ENCODE data around the gene TPH2. TPM values are rescaled to one million over a fixed set of nuclear protein-coding genes. Genes with fewer than 3 reads are reported as not detected.

The TPH2 gene
- total RNA-seq, 2 donors from 2014 or later: not detected

- no peaks in the 10 kb centered on the region for H3K36me3 Mint-ChIP-seq
Measured at GRCh38 chr12:72063073-72063472, 124.4 kb downstream of the TPH2 start.

GRCh38 chr12:72071030-72071429 lies 132.4 kb downstream of the TPH2 start:
- Mint-ChIP-seq H3K9me3 (peaks cover 5 to 12% of the 10 kb centered on the region in 2 donors), H3K36me3 (peaks cover 0 to 8% of the 10 kb centered on the region in 2 donors), H3K27ac (no peak overlapping the region)
- ATAC-seq: no peak
- DNase-seq (ENCODE audit: low spot score in 2 of 2): no peak

More at GRCh38 chr12:72063073-72063472, 124.4 kb downstream of the TPH2 start:
- no peak for DNase-seq (ENCODE audit: low spot score in 2 of 2)
- Mint-ChIP-seq H3K9me3 (no peaks in the 10 kb centered on the region), H3K27ac (no peak overlapping the region)
- no peak for ATAC-seq

GRCh38 chr12:72072592-72073212 lies 134.1 kb downstream of the TPH2 start:
- ATAC-seq (no peak), DNase-seq (ENCODE audit: low spot score in 2 of 2) (no peak)
- Mint-ChIP-seq H3K36me3 (peaks cover 0 to 8% of the 10 kb centered on the region in 2 donors), H3K27ac (no peak overlapping the region), H3K9me3 (peaks cover 5 to 12% of the 10 kb centered on the region in 2 donors)

DNA sequence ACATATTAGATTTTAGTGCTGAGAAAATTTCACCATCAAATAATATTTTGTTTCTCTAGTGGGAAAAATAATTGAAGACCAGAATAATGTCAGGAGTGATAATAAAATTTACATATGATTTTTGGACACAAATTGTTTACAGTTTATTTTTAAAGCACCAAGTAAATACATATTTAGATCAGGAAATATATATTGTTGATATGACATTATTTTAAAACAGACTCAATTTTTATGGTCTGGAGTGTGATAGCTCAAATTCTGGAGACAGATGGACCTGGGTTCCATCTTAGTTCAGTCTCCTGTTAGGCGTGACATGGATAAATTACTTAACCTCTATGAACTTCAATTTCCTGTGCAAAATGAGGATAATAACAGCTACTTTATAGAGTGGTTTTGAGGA lies 135.4 kb downstream of the TPH2 start:
- H3K9me3 Mint-ChIP-seq: peaks cover 5 to 12% of the 10 kb centered on the region in 2 donors
- no peak for DNase-seq (ENCODE audit: low spot score in 2 of 2)
- peaks cover 0 to 8% of the 10 kb centered on the region in 2 donors for H3K36me3 Mint-ChIP-seq
- no peak for ATAC-seq
- H3K27ac Mint-ChIP-seq: no peak overlapping the region

DNA sequence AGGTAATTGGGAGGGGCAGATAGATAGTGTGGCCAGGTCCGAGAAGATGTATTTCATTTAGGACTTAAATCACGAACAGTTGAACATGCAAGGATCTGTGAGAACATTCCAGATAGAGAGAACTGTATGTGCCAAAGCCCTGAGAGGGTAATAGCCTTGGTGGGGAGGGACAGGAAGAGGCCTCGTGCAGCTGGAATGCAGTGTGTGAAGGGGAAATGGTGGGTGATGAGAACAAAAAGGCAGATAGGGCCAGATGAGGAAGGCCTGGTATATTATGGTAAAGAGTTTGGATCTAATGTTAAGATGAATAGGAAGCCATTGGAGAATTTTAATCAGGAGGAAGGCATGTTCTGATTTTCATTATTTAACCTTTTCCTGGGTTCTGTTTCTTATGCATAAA lies 136.3 kb downstream of the TPH2 start:
- ATAC-seq (no peak), DNase-seq (ENCODE audit: low spot score in 2 of 2) (no peak)
- peaks cover 0 to 8% of the 10 kb centered on the region in 2 donors for H3K36me3 Mint-ChIP-seq
- H3K27ac Mint-ChIP-seq: no peak overlapping the region
- peaks cover 5 to 15% of the 10 kb centered on the region in 2 donors for H3K9me3 Mint-ChIP-seq

DNA sequence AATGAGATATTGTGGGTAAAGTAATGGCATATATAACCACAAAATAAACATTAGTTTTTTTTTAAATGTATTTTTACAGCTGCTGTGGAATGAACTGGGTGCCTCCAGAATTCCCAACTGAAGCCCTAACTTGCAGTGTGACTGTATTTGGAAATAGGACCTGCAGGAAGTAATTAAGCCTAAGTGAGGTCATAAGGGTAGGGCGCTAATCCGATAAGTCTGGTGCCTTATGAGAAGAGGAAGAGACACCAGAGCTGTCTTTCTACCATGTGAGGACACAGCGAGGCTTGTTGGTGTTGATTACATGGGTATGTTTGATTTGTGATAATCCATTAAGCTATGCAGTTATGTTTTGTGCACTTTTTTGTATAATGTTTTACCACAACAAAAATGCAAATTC lies 136.8 kb downstream of the TPH2 start:
- ATAC-seq: no peak
- Mint-ChIP-seq H3K36me3 (peaks cover 0 to 8% of the 10 kb centered on the region in 2 donors), H3K27ac (no peak overlapping the region), H3K9me3 (peaks cover 5 to 15% of the 10 kb centered on the region in 2 donors)
- no peak for DNase-seq (ENCODE audit: low spot score in 2 of 2)

- H3K9me3 Mint-ChIP-seq: peaks cover 5 to 15% of the 10 kb centered on the region in 2 donors
- ATAC-seq (no peak), DNase-seq (ENCODE audit: low spot score in 2 of 2) (no peak)
- H3K27ac Mint-ChIP-seq: no peak overlapping the region
- H3K36me3 Mint-ChIP-seq: peaks cover 0 to 8% of the 10 kb centered on the region in 2 donors
Measured at GRCh38 chr12:72075891-72076557, 137.4 kb downstream of the TPH2 start.

DNA sequence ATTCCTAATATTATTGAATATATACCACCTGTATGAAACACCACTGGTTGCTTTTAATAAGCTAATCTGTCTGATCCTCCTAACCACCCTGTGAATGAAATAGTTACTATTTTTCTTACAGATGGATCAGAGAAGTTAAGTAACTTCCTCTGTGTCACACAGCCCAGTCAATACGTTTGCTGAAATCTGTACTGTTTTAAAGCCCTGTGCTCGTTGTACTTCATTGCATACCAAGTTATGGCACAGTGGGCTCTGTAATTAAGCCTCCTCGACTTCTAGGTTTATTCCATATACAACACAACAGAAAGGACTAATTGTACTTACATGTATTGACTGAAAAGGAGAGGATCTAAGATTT lies 137.9 kb downstream of the TPH2 start:
- H3K27ac Mint-ChIP-seq: no peak overlapping the region
- DNase-seq (ENCODE audit: low spot score in 2 of 2) (no peak), ATAC-seq (no peak)
- H3K9me3 Mint-ChIP-seq: peaks cover 3 to 11% of the 10 kb centered on the region in 2 donors
- H3K36me3 Mint-ChIP-seq: peaks cover 0 to 4% of the 10 kb centered on the region in 2 donors

GRCh38 chr12:72077111-72077820 lies 138.6 kb downstream of the TPH2 start:
- H3K27ac Mint-ChIP-seq: no peak overlapping the region
- ATAC-seq (no peak), DNase-seq (ENCODE audit: low spot score in 2 of 2) (no peak)
- no peaks in the 10 kb centered on the region for H3K36me3 Mint-ChIP-seq
- H3K9me3 Mint-ChIP-seq: peaks cover 0 to 6% of the 10 kb centered on the region in 2 donors

GRCh38 chr12:72081777-72082176 lies 143.1 kb downstream of the TPH2 start:
- peaks cover 0 to 3% of the 10 kb centered on the region in 2 donors for H3K9me3 Mint-ChIP-seq
- DNase-seq (ENCODE audit: low spot score in 2 of 2): no peak
- no peak for ATAC-seq
- no peak overlapping the region for H3K27ac Mint-ChIP-seq
- H3K36me3 Mint-ChIP-seq: no peaks in the 10 kb centered on the region

Other genes with a start within 250 kb of the TPH2 start
- 10 to 100 TPM; 62.6 to 88.4 TPM for gene RAB21, start 184.0 kb upstream of the TPH2 start, total RNA-seq
- 100 to 1,000 TPM in 1 of 2 donors, 10 to 100 TPM in 1; 70.9 to 152 TPM for gene TBC1D15, start 99.1 kb upstream of the TPH2 start, total RNA-seq